WTC11 (cell line): ENCODE measurements around the gene MFNG. TPM values are rescaled to one million over a fixed set of nuclear protein-coding genes. Genes with fewer than 3 reads are reported as not detected.

Experiments
- ATAC-seq: fragments of 200-7000 bp; cut with Tn5 transposase; 2 replicates; pipeline ENCODE4 v1.10.0; 2021; ENCODE audit warnings: mild to moderate bottlenecking, moderate library complexity
- CTCF ChIA-PET: fragments of 300-600 bp; sonication (Branson Sonifier 250); formaldehyde crosslinking; loops from one replicate; lab custom pipeline; 2021; ENCODE audit warnings: antibody characterized with exemption; lab: Charles Lee
- POLR2A ChIA-PET: fragments of 350-600 bp; sonication (Branson Sonifier 250); formaldehyde crosslinking; loops from one replicate; lab custom pipeline; 2021; ENCODE audit warnings: antibody characterized with exemption; lab: Charles Lee
- DNase-seq: peaks from one replicate; pipeline ENCODE4 v3.0.0; 2021; ENCODE audit warnings: low spot score
- H3K27ac Mint-ChIP-seq: 2 replicates; pipeline ENCODE4 v1.8.0; 2021; ENCODE audit warnings: mixed read lengths
- H3K27me3 Mint-ChIP-seq: 2 replicates; pipeline ENCODE4 v1.8.0; 2021; ENCODE audit warnings: low read depth, mild to moderate bottlenecking, moderate library complexity, mixed read lengths
- H3K36me3 Mint-ChIP-seq: 2 replicates; pipeline ENCODE4 v1.8.0; 2021; ENCODE audit warnings: mixed read lengths
- H3K4me1 Mint-ChIP-seq: 2 replicates; pipeline ENCODE4 v1.8.0; 2022; ENCODE audit warnings: mixed read lengths
- H3K4me3 Mint-ChIP-seq: 2 replicates; pipeline ENCODE4 v1.8.0; 2021; ENCODE audit warnings: mild to moderate bottlenecking, moderate library complexity, mixed read lengths
- H3K9me3 Mint-ChIP-seq: 2 replicates; pipeline ENCODE4 v1.8.0; 2021; ENCODE audit warnings: mixed read lengths
- CREB1 ChIP-seq: sonication (generic); formaldehyde crosslinking; IDR thresholded peaks from 2 replicates; pipeline ENCODE4 v1.8.0; 2023; ENCODE audit warnings: mild to moderate bottlenecking, missing genetic modification reagents
- ELF4 ChIP-seq: sonication (generic); formaldehyde crosslinking; IDR thresholded peaks from 2 replicates; pipeline ENCODE4 v1.8.1; 2022; ENCODE audit warnings: low read depth, mild to moderate bottlenecking, moderate library complexity, missing genetic modification reagents
- ESRRA ChIP-seq: sonication (generic); formaldehyde crosslinking; IDR thresholded peaks from 2 replicates; pipeline ENCODE4 v1.8.1; 2022; ENCODE audit warnings: mild to moderate bottlenecking, missing genetic modification reagents, borderline replicate concordance
- GRHL2 ChIP-seq: fragments of 250-450 bp; sonication (Bioruptor Pico); IDR thresholded peaks from 2 replicates; pipeline ENCODE4 v1.8.0; 2022; ENCODE audit warnings: mild to moderate bottlenecking, moderate library complexity; ENCODE audit not compliant: insufficient replicate concordance, severe bottlenecking
- MXD4 ChIP-seq: fragments of 250-450 bp; sonication (Bioruptor Pico); IDR thresholded peaks from 2 replicates; pipeline ENCODE4 v1.8.0; 2021; ENCODE audit warnings: mild to moderate bottlenecking, moderate library complexity, borderline replicate concordance
- NFYB ChIP-seq: sonication (generic); formaldehyde crosslinking; conservative IDR thresholded peaks from 2 replicates; pipeline ENCODE4 v1.8.0; 2022; ENCODE audit warnings: low read depth, missing genetic modification reagents
- NR1H2 ChIP-seq: sonication (generic); formaldehyde crosslinking; IDR thresholded peaks from 2 replicates; pipeline ENCODE4 v1.9.0; 2021; ENCODE audit warnings: mild to moderate bottlenecking, moderate library complexity, missing genetic modification reagents
- NR2C2 ChIP-seq: sonication (generic); formaldehyde crosslinking; IDR thresholded peaks from 2 replicates; pipeline ENCODE4 v1.8.0; 2022; ENCODE audit warnings: mild to moderate bottlenecking, missing genetic modification reagents
- SMAD4 ChIP-seq: sonication (generic); formaldehyde crosslinking; IDR thresholded peaks from 2 replicates; pipeline ENCODE4 v1.8.0; 2022; ENCODE audit warnings: mild to moderate bottlenecking, missing genetic modification reagents
- total RNA-seq: library from RNA; stranded (reverse); gene quantifications from 3 replicates; pipeline ENCODE4 v1.2.3, GENCODE V29; 2021
- TF ChIP-seq, protein P1 (sequence below): sonication (generic); formaldehyde crosslinking; conservative IDR thresholded peaks from 2 replicates; pipeline ENCODE4 v1.8.1; 2023; ENCODE audit warnings: mild to moderate bottlenecking, low read depth, missing genetic modification reagents, moderate library complexity
- TF ChIP-seq, protein P2 (sequence below): fragments of 250-450 bp; sonication (Bioruptor Pico); IDR thresholded peaks from 2 replicates; pipeline ENCODE4 v1.9.0; 2021; ENCODE audit warnings: mild to moderate bottlenecking, borderline replicate concordance
- TF ChIP-seq, protein P3 (sequence below): sonication (generic); formaldehyde crosslinking; IDR thresholded peaks from 2 replicates; pipeline ENCODE4 v1.8.1; 2022; ENCODE audit warnings: mild to moderate bottlenecking, missing genetic modification reagents, moderate library complexity, borderline replicate concordance
- TF ChIP-seq, protein P4 (sequence below): sonication (generic); formaldehyde crosslinking; IDR thresholded peaks from 2 replicates; pipeline ENCODE4 v1.8.1; 2023; ENCODE audit warnings: mild to moderate bottlenecking, missing genetic modification reagents, moderate library complexity
- TF ChIP-seq, protein P5 (sequence below): fragments of 250-450 bp; sonication (Bioruptor Pico); IDR thresholded peaks from 2 replicates; pipeline ENCODE4 v1.9.0; 2021; ENCODE audit warnings: moderate library complexity, mild to moderate bottlenecking, inconsistent platforms, borderline replicate concordance

The MFNG gene
- total RNA-seq, 1 experiment from 2014 or later: 3.2 TPM

DNA sequence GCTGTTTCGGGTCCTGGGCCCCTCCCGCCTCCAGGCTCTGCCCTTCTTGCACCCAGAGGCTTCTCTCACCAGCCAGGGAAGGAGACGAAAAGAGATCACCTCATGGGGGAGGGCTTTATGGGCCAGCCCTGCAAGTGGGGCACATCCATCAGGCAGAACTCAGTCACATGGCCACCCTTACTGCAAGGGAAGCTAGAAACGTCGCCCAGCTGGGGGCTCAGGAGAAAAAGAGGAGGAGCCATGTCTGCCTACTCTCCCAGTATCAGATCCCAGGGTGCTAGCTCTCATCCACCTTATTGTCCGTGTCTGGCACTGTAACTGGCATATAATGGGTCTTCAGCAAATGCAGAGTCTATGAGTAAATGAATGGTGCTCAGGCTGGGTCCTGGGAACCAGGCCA lies 24.2 kb downstream of the MFNG start (continued):
- TF ChIP-seq MXD4 (no peak), NR2C2 (CRISPR knock-in tag) (no peak), SMAD4 (CRISPR knock-in tag) (no peak), NR1H2 (no peak), NFYB (CRISPR knock-in tag) (no peak), CREB1 (CRISPR knock-in tag) (no peak)
- TF ChIP-seq, protein P1, sequence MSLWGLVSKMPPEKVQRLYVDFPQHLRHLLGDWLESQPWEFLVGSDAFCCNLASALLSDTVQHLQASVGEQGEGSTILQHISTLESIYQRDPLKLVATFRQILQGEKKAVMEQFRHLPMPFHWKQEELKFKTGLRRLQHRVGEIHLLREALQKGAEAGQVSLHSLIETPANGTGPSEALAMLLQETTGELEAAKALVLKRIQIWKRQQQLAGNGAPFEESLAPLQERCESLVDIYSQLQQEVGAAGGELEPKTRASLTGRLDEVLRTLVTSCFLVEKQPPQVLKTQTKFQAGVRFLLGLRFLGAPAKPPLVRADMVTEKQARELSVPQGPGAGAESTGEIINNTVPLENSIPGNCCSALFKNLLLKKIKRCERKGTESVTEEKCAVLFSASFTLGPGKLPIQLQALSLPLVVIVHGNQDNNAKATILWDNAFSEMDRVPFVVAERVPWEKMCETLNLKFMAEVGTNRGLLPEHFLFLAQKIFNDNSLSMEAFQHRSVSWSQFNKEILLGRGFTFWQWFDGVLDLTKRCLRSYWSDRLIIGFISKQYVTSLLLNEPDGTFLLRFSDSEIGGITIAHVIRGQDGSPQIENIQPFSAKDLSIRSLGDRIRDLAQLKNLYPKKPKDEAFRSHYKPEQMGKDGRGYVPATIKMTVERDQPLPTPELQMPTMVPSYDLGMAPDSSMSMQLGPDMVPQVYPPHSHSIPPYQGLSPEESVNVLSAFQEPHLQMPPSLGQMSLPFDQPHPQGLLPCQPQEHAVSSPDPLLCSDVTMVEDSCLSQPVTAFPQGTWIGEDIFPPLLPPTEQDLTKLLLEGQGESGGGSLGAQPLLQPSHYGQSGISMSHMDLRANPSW (CRISPR knock-in tag): no peak
- TF ChIP-seq, protein P2, sequence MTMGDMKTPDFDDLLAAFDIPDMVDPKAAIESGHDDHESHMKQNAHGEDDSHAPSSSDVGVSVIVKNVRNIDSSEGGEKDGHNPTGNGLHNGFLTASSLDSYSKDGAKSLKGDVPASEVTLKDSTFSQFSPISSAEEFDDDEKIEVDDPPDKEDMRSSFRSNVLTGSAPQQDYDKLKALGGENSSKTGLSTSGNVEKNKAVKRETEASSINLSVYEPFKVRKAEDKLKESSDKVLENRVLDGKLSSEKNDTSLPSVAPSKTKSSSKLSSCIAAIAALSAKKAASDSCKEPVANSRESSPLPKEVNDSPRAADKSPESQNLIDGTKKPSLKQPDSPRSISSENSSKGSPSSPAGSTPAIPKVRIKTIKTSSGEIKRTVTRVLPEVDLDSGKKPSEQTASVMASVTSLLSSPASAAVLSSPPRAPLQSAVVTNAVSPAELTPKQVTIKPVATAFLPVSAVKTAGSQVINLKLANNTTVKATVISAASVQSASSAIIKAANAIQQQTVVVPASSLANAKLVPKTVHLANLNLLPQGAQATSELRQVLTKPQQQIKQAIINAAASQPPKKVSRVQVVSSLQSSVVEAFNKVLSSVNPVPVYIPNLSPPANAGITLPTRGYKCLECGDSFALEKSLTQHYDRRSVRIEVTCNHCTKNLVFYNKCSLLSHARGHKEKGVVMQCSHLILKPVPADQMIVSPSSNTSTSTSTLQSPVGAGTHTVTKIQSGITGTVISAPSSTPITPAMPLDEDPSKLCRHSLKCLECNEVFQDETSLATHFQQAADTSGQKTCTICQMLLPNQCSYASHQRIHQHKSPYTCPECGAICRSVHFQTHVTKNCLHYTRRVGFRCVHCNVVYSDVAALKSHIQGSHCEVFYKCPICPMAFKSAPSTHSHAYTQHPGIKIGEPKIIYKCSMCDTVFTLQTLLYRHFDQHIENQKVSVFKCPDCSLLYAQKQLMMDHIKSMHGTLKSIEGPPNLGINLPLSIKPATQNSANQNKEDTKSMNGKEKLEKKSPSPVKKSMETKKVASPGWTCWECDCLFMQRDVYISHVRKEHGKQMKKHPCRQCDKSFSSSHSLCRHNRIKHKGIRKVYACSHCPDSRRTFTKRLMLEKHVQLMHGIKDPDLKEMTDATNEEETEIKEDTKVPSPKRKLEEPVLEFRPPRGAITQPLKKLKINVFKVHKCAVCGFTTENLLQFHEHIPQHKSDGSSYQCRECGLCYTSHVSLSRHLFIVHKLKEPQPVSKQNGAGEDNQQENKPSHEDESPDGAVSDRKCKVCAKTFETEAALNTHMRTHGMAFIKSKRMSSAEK (CRISPR knock-in tag): no peak
- TF ChIP-seq, protein P3, sequence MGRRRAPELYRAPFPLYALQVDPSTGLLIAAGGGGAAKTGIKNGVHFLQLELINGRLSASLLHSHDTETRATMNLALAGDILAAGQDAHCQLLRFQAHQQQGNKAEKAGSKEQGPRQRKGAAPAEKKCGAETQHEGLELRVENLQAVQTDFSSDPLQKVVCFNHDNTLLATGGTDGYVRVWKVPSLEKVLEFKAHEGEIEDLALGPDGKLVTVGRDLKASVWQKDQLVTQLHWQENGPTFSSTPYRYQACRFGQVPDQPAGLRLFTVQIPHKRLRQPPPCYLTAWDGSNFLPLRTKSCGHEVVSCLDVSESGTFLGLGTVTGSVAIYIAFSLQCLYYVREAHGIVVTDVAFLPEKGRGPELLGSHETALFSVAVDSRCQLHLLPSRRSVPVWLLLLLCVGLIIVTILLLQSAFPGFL (CRISPR knock-in tag): no peak
- TF ChIP-seq, protein P4, sequence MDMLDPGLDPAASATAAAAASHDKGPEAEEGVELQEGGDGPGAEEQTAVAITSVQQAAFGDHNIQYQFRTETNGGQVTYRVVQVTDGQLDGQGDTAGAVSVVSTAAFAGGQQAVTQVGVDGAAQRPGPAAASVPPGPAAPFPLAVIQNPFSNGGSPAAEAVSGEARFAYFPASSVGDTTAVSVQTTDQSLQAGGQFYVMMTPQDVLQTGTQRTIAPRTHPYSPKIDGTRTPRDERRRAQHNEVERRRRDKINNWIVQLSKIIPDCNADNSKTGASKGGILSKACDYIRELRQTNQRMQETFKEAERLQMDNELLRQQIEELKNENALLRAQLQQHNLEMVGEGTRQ (CRISPR knock-in tag): no peak
- TF ChIP-seq, all 79 proteins: peak for 0

DNA sequence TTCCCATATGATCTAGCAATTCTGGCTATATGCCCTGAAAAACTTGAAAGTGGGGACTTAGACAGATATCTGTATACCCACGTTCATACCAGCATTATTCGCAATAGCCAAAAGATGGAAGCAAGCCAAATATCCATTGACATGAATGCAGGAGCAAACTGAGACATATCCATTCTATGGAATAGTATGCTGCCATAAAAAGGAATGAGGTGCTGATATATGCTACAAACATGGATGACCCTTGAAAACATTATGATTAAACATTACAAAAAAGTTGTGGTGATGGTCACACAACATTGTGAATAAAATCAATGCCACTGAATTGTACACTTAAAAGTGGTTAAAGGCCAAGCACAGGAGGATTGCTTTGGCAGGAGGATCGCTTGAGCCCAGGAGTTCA lies 25.5 kb downstream of the MFNG start:
- no peak for TF ChIP-seq ESRRA
- TF ChIP-seq ELF4 (CRISPR knock-in tag): no peak
- TF ChIP-seq, protein P5, sequence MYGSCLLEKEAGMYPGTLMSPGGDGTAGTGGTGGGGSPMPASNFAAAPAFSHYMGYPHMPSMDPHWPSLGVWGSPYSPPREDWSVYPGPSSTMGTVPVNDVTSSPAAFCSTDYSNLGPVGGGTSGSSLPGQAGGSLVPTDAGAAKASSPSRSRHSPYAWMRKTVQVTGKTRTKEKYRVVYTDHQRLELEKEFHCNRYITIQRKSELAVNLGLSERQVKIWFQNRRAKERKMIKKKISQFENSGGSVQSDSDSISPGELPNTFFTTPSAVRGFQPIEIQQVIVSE (CRISPR knock-in tag): no peak
- TF ChIP-seq GRHL2 (CRISPR knock-in tag): no peak
- no peaks in the 10 kb centered on the region for H3K36me3 Mint-ChIP-seq
- no peaks in the 10 kb centered on the region for H3K27me3 Mint-ChIP-seq
- ChIA-PET CTCF (interaction anchor here (5.0 kb wide), 1 partner anchor 11 kb away, joined by 38 read pairs; no protein-coding TSS in a partner anchor), POLR2A (no interaction called here)
- peaks cover 6% of the 10 kb centered on the region; the same call in 1 of the 2 replicates for H3K4me1 Mint-ChIP-seq
- DNase-seq (no peak), ATAC-seq (no peak)
- H3K9me3 Mint-ChIP-seq: no peaks in the 10 kb centered on the region
- no peak overlapping the region for H3K27ac Mint-ChIP-seq
- no peak overlapping the region for H3K4me3 Mint-ChIP-seq
